Sigmoid colon (tissue), 7 donors: ENCODE results near the gene BNIP3. TPM values are rescaled to one million over a fixed set of nuclear protein-coding genes. Genes with fewer than 3 reads are reported as not detected.

ENCODE experiments used
- DNase-seq: peaks from one replicate; pipeline ENCODE4 v3.0.0-alpha.2; 2019
- H3K27ac ChIP-seq, 4 donors: fragments of 200-600 bp; sonication (generic); one replicate each; pipeline ENCODE4 v1.5.1; 2016 to 2019; ENCODE audit warnings: mild to moderate bottlenecking in 1 of 4
- H3K27me3 ChIP-seq, 3 donors: fragments of 200-600 bp; sonication (generic); one replicate each; pipeline ENCODE4 v1.5.1; 2019; ENCODE audit warnings: mild to moderate bottlenecking in 1 of 3
- H3K36me3 ChIP-seq, 4 donors: fragments of 200-600 bp; sonication (generic); one replicate each; pipeline ENCODE4 v1.5.1; 2016 to 2019
- H3K4me1 ChIP-seq, 4 donors: fragments of 200-600 bp; sonication (generic); one replicate each; pipeline ENCODE4 v1.5.1; 2017 to 2019
- H3K4me3 ChIP-seq, 4 donors: fragments of 200-600 bp; sonication (generic); one replicate each; pipeline ENCODE4 v1.5.1; 2017 to 2019; ENCODE audit warnings: mild to moderate bottlenecking in 2 of 4, moderate library complexity in 1 of 4
- H3K9me3 ChIP-seq, 4 donors: fragments of 200-600 bp in 3 of 4; sonication (generic) in 3 of 4; one replicate each; pipeline versions ENCODE4 v1.5.1 to v1.6.1; 2013 to 2019
- EP300 ChIP-seq, 4 donors: sonication (generic); formaldehyde crosslinking; IDR thresholded peaks; one replicate each; pipeline ENCODE4 v1.6.1; 2017; ENCODE audit warnings: antibody characterized with exemption in 4 of 4
- POLR2A ChIP-seq, 2 donors: fragments of 450-650 bp; IDR thresholded peaks; one replicate each; pipeline ENCODE4 v1.6.1; 2016; ENCODE audit warnings: antibody characterized with exemption in 2 of 2, mild to moderate bottlenecking in 2 of 2, moderate library complexity in 2 of 2
- POLR2AphosphoS5 ChIP-seq, 4 donors: sonication (generic); formaldehyde crosslinking; IDR thresholded peaks; one replicate each; pipeline ENCODE4 v1.6.1; 2017; ENCODE audit warnings: antibody characterized with exemption in 4 of 4
- WGBS, 2 donors: extraction: QIAGEN DNeasy Blood & Tissue Kit; methylation state at CpG; one replicate each; pipeline ENCODE4 v1.1.7; 2013; 5-methylcytosine and 5-hydroxymethylcytosine counted together
- intact Hi-C: fragments of 100-400 bp; cut with DNase I; formaldehyde crosslinking; loops from one replicate; pipeline ENCODE4 v1.15.1; 2023
- polyA plus RNA-seq, 3 donors: library from polyadenylated mRNA; stranded (reverse); fragments of 200-250 nt; gene quantifications; one replicate each; pipeline ENCODE4 v1.2.3, GENCODE V29; 2013
- total RNA-seq, 4 donors: library from RNA; depleted of rRNA; stranded (reverse); fragments of >200 nt; gene quantifications; one replicate each; pipeline ENCODE4 v1.1.0, GENCODE V29; 2016
- TF ChIP-seq, protein P1 (sequence below), 4 experiments: fragments of 450-650 bp in 3 of 4; fragments of 200-600 bp in 1 of 4; IDR thresholded peaks; one replicate each; pipeline ENCODE4 v1.5.1; 2016 to 2019; ENCODE audit warnings: antibody characterized with exemption in 4 of 4, mild to moderate bottlenecking in 3 of 4, moderate library complexity in 2 of 4
- donor health status: healthy with polysubstance abuse.
- donor health status: Bipolar disorder and iron deficiency.
- donor health status: healthy.

BNIP3 gene
- total and polyA plus RNA-seq, 7 donors, result 3.9 to 125 (median 55.9) TPM

DNA sequence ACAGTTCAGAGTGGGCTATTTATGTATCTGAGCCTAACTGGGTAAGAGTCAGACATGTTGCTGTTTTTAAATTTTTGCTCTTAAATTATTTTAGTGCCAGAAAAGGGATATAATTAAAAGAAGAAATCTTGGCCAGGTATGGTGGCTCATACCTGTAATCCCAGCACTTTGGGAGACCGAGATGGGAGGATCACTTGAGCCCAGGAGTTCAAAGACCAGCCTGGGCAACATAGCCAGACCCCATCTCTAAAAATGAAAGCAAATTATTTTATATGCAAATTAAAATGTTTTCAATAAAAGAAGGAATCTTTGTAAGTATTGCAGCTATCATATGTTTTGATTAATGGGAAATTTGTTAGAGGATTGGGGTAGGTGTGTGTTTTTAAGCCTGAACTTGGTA lies 39.3 kb downstream of the BNIP3 start:
- WGBS, 2 donors, result 92 to 93% methylated on average over 1 of the region's 1 CpG
- Histone ChIP-seq H3K36me3 (peaks cover 18 to 80% (median 24%) of the 10 kb centered on the region in 4 donors), H3K4me3 (no peak overlapping the region), H3K9me3 (no peaks in the 10 kb centered on the region), H3K27ac (no peak overlapping the region), H3K27me3 (no peaks in the 10 kb centered on the region), H3K4me1 (peaks cover 0 to 7% (median 2%) of the 10 kb centered on the region in 4 donors)
- no peak for DNase-seq
- intact Hi-C loops, result no loop called here
- TF ChIP-seq EP300 (IDR thresholded peaks at IDR 0.05), result no peak
- TF ChIP-seq POLR2A (IDR thresholded peaks at IDR 0.05), result no peak
- TF ChIP-seq POLR2AphosphoS5 (IDR thresholded peaks at IDR 0.05), result no peak
- TF ChIP-seq, protein P1, sequence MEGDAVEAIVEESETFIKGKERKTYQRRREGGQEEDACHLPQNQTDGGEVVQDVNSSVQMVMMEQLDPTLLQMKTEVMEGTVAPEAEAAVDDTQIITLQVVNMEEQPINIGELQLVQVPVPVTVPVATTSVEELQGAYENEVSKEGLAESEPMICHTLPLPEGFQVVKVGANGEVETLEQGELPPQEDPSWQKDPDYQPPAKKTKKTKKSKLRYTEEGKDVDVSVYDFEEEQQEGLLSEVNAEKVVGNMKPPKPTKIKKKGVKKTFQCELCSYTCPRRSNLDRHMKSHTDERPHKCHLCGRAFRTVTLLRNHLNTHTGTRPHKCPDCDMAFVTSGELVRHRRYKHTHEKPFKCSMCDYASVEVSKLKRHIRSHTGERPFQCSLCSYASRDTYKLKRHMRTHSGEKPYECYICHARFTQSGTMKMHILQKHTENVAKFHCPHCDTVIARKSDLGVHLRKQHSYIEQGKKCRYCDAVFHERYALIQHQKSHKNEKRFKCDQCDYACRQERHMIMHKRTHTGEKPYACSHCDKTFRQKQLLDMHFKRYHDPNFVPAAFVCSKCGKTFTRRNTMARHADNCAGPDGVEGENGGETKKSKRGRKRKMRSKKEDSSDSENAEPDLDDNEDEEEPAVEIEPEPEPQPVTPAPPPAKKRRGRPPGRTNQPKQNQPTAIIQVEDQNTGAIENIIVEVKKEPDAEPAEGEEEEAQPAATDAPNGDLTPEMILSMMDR (IDR thresholded peaks at IDR 0.05), result no peak

DNA sequence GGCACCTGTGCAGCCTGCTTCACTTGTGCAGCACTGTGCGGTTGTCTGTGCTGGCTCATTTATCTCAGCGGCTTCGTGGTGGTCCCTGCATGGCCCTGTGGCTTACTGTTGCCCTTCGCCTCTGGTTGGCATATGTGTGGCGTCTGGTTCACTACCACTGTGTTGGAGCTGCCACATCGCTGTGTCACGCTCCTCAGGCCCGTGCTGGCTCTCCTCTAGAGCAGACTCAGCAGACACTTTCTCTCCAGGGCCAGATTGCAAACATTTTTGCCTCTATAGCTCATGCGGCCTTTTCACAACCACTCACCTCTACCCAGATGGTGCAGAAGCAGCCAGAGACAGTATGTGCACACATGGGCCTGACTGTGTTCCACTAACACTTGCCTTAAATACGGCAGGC lies 43.0 kb downstream of the BNIP3 start:
- Histone ChIP-seq H3K27ac (no peak overlapping the region), H3K4me1 (peaks cover 0 to 16% (median 4%) of the 10 kb centered on the region in 4 donors), H3K27me3 (no peaks in the 10 kb centered on the region), H3K9me3 (no peaks in the 10 kb centered on the region), H3K4me3 (no peak overlapping the region), H3K36me3 (peaks cover 6 to 62% (median 10%) of the 10 kb centered on the region in 4 donors)
- TF ChIP-seq POLR2AphosphoS5 (IDR thresholded peaks at IDR 0.05) (no peak), EP300 (IDR thresholded peaks at IDR 0.05) (no peak), POLR2A (IDR thresholded peaks at IDR 0.05) (no peak)
- TF ChIP-seq, protein P1 (IDR thresholded peaks at IDR 0.05), result no peak
- DNase-seq, result peak; percentile 48
- 96 to 99% methylated on average over 10 of the region's 10 CpGs for WGBS, 2 donors
- intact Hi-C loops, result no loop called here

DNA sequence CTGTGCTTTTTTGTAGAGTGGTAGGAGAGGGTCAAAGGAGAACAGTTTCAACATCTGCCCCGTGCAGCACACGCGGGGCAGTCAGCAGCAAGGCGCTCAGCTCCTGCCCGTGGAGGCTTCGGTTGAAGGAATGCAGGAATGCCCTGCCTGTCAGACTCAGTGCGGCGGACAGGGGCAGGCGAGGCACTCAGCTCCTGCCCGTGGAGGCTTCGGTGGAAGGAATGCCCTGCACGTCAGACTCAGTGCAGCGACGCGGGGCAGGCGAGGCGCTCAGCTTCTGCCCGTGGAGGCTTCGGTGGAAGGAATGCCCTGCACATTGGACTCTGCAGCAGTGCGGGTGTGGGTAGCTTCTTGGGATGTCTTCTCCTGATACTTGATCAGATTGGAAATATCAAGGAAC lies 43.9 kb downstream of the BNIP3 start:
- no peak overlapping the region for H3K4me3 ChIP-seq
- peaks cover 6 to 60% (median 10%) of the 10 kb centered on the region in 4 donors for H3K36me3 ChIP-seq
- H3K27me3 ChIP-seq, result no peaks in the 10 kb centered on the region
- H3K27ac ChIP-seq, result no peak overlapping the region
- DNase-seq, result peak; percentile 62
- intact Hi-C loops, result no loop called here
- WGBS, 2 donors, result 93 to 97% methylated on average over 20 of the region's 20 CpGs
- no peaks in the 10 kb centered on the region for H3K9me3 ChIP-seq
- TF ChIP-seq EP300 (IDR thresholded peaks at IDR 0.05), result no peak
- TF ChIP-seq, protein P1 (IDR thresholded peaks at IDR 0.05), result no peak
- TF ChIP-seq POLR2AphosphoS5 (IDR thresholded peaks at IDR 0.05), result no peak
- TF ChIP-seq POLR2A (IDR thresholded peaks at IDR 0.05), result no peak
- peaks cover 0 to 24% (median 13%) of the 10 kb centered on the region in 4 donors for H3K4me1 ChIP-seq

DNA sequence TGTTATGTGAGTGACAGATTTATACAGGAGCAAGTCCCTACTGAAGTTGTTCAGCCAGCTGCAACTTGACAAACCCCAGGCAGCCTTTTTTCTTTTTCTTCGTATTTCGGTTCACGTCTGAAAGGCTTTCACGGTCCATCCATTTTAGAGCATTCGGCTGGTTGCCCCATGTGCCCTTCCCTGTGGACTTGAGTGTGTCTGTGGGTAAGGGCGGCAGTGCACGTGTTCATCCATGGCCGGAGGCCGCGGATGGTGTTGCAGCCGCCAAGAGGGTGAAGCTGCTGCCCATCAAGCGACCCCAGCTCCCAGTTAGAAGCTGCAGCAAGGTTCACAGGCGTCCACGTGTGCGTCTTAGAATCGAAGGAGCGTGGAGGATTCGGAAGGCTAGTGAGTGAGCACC lies 45.0 kb downstream of the BNIP3 start:
- intact Hi-C loops, result no loop called here
- DNase-seq, result peak; percentile 37

More for the DNA sequence above, 45.0 kb downstream of the BNIP3 start:
- Histone ChIP-seq H3K36me3 (peaks cover 6 to 50% (median 10%) of the 10 kb centered on the region in 4 donors), H3K27ac (no peak overlapping the region), H3K27me3 (no peaks in the 10 kb centered on the region), H3K9me3 (no peaks in the 10 kb centered on the region), H3K4me3 (no peak overlapping the region), H3K4me1 (peaks cover 0 to 35% (median 23%) of the 10 kb centered on the region in 4 donors)
- WGBS, 2 donors, result 96 to 97% methylated on average over 18 of the region's 18 CpGs
- TF ChIP-seq, protein P1 (IDR thresholded peaks at IDR 0.05), result no peak
- TF ChIP-seq EP300 (IDR thresholded peaks at IDR 0.05) (no peak), POLR2A (IDR thresholded peaks at IDR 0.05) (no peak), POLR2AphosphoS5 (IDR thresholded peaks at IDR 0.05) (no peak)
